Stimulated activated CD8-positive, alpha-beta memory T cell treated with anti-CD3 and anti-CD28 coated beads, Interleukin-15, amount 100 ng/mL, for 4 hours (primary cell): ENCODE data around the gene GTF2A2.
"Not testable (repeated sequence)": the region's sequence is repeated elsewhere in the genome, so short reads cannot be mapped to it uniquely, and the experiment has no call there.

ENCODE experiments used
- DNase-seq, 2 donors: peaks; one replicate each; pipeline ENCODE4 v3.0.0-alpha.2; 2020; ENCODE audit warnings: low read depth in 2 of 2

GTF2A2 gene

GRCh38 chr15:59656897-59657634, at the start of gene GTF2A2:
Gene GTF2A2, minus strand, starts transcription at chr15:59657515. Its CDS starts 5,238 bp downstream, at chr15:59652277.
- peak; percentile 83 to 91 for DNase-seq

GRCh38 chr15:59703979-59704796, 46.9 kb upstream of the GTF2A2 start:
- DNase-seq: no peak

GRCh38 chr15:59702351-59702750, 45.0 kb upstream of the GTF2A2 start:
- DNase-seq: no peak

GRCh38 chr15:59701880-59702279, 44.6 kb upstream of the GTF2A2 start:
- DNase-seq: no peak

- DNase-seq: no peak
Measured at GRCh38 chr15:59699810-59700431, 42.6 kb upstream of the GTF2A2 start.

- DNase-seq: not testable (repeated sequence)
Measured at GRCh38 chr15:59698065-59698464, 40.8 kb upstream of the GTF2A2 start.

- no peak for DNase-seq
Measured at GRCh38 chr15:59696332-59696731, 39.0 kb upstream of the GTF2A2 start.

- no peak for DNase-seq
Measured at GRCh38 chr15:59694779-59695178, 37.5 kb upstream of the GTF2A2 start.

GRCh38 chr15:59691194-59691805, 34.0 kb upstream of the GTF2A2 start:
- DNase-seq: peak in 1 of 2 donors; percentile 15

- peak; percentile 27 for DNase-seq
Measured at GRCh38 chr15:59689626-59690236, 32.4 kb upstream of the GTF2A2 start.

- DNase-seq: peak; percentile 95 to 98
Measured at GRCh38 chr15:59688782-59689625, 31.7 kb upstream of the GTF2A2 start, which contains the start of gene BNIP2. Gene BNIP2, minus strand, starts transcription at chr15:59689320. Its CDS starts 6,863 bp downstream, at chr15:59682457.

GRCh38 chr15:59688423-59688781, 31.1 kb upstream of the GTF2A2 start:
- peak in 1 of 2 donors; percentile 3 for DNase-seq

- DNase-seq: no peak
Measured at GRCh38 chr15:59687836-59688235, 30.5 kb upstream of the GTF2A2 start.

GRCh38 chr15:59686389-59686788, 29.1 kb upstream of the GTF2A2 start:
- no peak for DNase-seq

GRCh38 chr15:59685737-59686297, 28.5 kb upstream of the GTF2A2 start:
- DNase-seq: no peak

- no peak for DNase-seq
Measured at GRCh38 chr15:59680870-59681269, 23.6 kb upstream of the GTF2A2 start.

- DNase-seq: no peak
Measured at GRCh38 chr15:59680346-59680745, 23.0 kb upstream of the GTF2A2 start.

GRCh38 chr15:59678620-59679019, 21.3 kb upstream of the GTF2A2 start:
- DNase-seq: no peak

- DNase-seq: no peak
Measured at GRCh38 chr15:59678172-59678571, 20.9 kb upstream of the GTF2A2 start.

- no peak for DNase-seq
Measured at GRCh38 chr15:59676565-59676964, 19.2 kb upstream of the GTF2A2 start.
